Activated CD8-positive, alpha-beta memory T cell treated with anti-CD3 and anti-CD28 coated beads for 48 hours (primary cell): ENCODE results near the gene SLC4A5.
"Not testable (repeated sequence)": the region's sequence is repeated elsewhere in the genome, so short reads cannot be mapped to it uniquely, and the experiment has no call there.

Source experiments
- DNase-seq, 3 experiments: peaks; one replicate each; pipeline ENCODE4 v3.0.0-alpha.2; 2020; ENCODE audit warnings: low read depth in 2 of 3, low spot score in 2 of 3

Gene SLC4A5

GRCh38 chr2:74238879-74239278 is 104.3 kb downstream of the SLC4A5 start:
- no peak for DNase-seq

- no peak for DNase-seq
These were observed 108.2 kb downstream of the SLC4A5 start for GRCh38 chr2:74235041-74235440.

GRCh38 chr2:74233648-74234047 is 109.6 kb downstream of the SLC4A5 start:
- no peak for DNase-seq

- DNase-seq: no peak
These were observed 110.8 kb downstream of the SLC4A5 start for GRCh38 chr2:74232426-74232825.

- not testable (repeated sequence) for DNase-seq
These were observed 113.4 kb downstream of the SLC4A5 start for GRCh38 chr2:74229865-74230264.

GRCh38 chr2:74228772-74229171 is 114.4 kb downstream of the SLC4A5 start:
- no peak for DNase-seq

GRCh38 chr2:74227646-74228045 is 115.6 kb downstream of the SLC4A5 start:
- no peak for DNase-seq

GRCh38 chr2:74226648-74227213 is 116.5 kb downstream of the SLC4A5 start:
- DNase-seq: no peak

- DNase-seq: no peak
These were observed 117.3 kb downstream of the SLC4A5 start for GRCh38 chr2:74225698-74226459.

- no peak for DNase-seq
These were observed 119.1 kb downstream of the SLC4A5 start for GRCh38 chr2:74223941-74224770.

GRCh38 chr2:74222300-74222650 is 120.9 kb downstream of the SLC4A5 start:
- DNase-seq: no peak

GRCh38 chr2:74221604-74222299 is 121.5 kb downstream of the SLC4A5 start:
- DNase-seq: no peak

GRCh38 chr2:74221091-74221490 is 122.1 kb downstream of the SLC4A5 start:
- DNase-seq: no peak

- DNase-seq: no peak
These were observed 123.2 kb downstream of the SLC4A5 start for GRCh38 chr2:74219846-74220486.

- DNase-seq: no peak
These were observed 126.6 kb downstream of the SLC4A5 start for GRCh38 chr2:74216642-74217041.

- not testable (repeated sequence) for DNase-seq
These were observed 127.4 kb downstream of the SLC4A5 start for GRCh38 chr2:74215771-74216170.

GRCh38 chr2:74212702-74213410 is 130.4 kb downstream of the SLC4A5 start:
- DNase-seq: no peak

GRCh38 chr2:74206180-74206688 is 137.0 kb downstream of the SLC4A5 start:
- no peak for DNase-seq

GRCh38 chr2:74205596-74205995 is 137.6 kb downstream of the SLC4A5 start:
- DNase-seq: no peak

- no peak for DNase-seq
These were observed 138.1 kb downstream of the SLC4A5 start for GRCh38 chr2:74205113-74205512.
